GM18951 (cell line): ENCODE results near the gene WSB2.

ENCODE experiments used
- POLR2A ChIP-seq: IDR thresholded peaks from 4 replicates; pipeline ENCODE4 v1.6.1; 2011; ENCODE audit warnings: mild to moderate bottlenecking; ENCODE audit not compliant: insufficient read length, insufficient read depth; ENCODE audit errors: extremely low read depth
- in situ Hi-C: fragments of 300-500 bp; cut with MboI; formaldehyde crosslinking; loops from one replicate; pipeline ENCODE4 v1.12.0; 2022; ENCODE audit warnings: low sequenced_read_pairs, mixed read lengths, inconsistent platforms; ENCODE audit not compliant: unreplicated experiment

Gene WSB2

DNA sequence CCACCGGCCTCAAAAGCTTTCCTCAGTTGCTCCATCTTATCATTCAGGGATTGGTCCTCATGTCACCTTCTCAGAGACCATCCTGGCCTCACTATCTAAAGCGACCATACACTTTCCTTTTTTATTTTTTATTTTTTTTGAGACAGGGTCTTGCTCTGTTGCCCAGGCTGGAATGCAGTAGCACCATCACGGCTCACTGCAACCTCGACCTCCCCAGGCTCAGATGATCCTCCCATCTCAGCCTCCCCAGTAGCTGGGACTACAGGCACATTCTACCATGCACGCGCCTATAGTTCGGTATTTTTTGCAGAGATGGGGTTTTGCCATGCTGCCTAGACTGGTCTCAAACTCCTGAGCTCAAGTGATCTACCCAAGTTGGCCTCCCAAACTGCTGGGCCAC, 2.8 kb downstream of the WSB2 start:
- TF ChIP-seq POLR2A = no peak
- in situ Hi-C loops = no loop called here

DNA sequence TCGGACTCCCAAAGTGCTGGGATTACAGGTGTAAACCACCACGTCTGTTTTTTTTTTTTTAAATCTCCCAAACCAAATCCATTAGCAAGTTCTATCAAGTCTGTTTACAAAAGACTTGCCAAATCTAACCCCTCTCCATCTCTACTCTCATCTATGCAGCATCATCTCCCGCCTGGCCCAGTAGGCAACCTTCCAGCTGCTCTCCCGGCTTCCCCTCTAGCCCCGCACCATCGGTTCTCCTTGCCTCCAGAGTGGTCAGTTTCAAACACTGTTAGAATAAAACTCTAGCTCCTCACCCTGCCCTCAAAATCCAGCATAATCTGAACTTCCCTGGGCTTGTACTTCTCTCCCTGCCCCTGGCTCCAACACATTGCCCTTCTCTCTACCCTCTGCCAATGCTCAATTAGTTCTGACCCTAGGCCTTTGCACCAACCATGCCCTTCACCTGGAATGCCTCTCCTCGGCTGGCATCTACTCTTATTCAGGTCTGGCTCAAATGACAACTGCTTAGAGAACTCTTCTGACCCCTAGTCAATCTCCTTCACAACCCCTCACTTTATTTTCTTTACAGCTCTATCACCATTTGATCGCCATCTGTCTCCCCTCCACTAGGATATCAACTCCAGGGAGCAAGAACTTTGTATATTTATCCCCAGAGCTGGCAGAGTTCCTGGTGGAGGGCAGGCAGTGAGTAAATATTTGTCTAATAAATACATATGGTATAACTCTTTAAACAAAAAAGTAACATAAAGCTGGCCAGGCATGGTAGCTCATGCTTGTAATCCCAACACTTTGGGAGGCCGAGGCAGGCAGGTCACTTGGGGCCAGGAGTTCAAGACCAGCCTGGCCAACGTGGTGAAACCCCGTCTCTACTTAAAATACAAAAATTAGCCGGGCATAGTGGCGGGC, 4.9 kb downstream of the WSB2 start:
- in situ Hi-C loops = no loop called here
- no peak for TF ChIP-seq POLR2A

DNA sequence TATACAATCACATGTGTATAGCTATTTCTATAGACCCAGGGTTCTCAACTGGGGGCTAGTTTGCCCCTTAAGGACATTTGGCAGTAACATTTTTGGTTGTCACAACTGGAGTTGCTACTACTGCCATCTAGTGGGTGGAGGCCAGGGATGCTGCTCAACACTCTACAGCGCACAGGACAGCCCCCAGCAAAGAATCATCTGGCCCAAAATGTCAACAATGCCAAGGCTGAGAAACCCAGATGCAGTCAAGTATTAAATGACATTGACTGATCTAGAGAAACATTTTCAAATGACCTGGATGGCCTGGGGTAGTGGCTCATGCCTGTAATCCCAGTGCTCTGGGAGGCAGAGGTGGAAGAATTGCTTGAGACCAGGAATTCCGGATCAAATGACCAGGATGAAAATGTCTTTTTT, 5.8 kb downstream of the WSB2 start:
- no peak for TF ChIP-seq POLR2A
- in situ Hi-C loops = no loop called here

DNA sequence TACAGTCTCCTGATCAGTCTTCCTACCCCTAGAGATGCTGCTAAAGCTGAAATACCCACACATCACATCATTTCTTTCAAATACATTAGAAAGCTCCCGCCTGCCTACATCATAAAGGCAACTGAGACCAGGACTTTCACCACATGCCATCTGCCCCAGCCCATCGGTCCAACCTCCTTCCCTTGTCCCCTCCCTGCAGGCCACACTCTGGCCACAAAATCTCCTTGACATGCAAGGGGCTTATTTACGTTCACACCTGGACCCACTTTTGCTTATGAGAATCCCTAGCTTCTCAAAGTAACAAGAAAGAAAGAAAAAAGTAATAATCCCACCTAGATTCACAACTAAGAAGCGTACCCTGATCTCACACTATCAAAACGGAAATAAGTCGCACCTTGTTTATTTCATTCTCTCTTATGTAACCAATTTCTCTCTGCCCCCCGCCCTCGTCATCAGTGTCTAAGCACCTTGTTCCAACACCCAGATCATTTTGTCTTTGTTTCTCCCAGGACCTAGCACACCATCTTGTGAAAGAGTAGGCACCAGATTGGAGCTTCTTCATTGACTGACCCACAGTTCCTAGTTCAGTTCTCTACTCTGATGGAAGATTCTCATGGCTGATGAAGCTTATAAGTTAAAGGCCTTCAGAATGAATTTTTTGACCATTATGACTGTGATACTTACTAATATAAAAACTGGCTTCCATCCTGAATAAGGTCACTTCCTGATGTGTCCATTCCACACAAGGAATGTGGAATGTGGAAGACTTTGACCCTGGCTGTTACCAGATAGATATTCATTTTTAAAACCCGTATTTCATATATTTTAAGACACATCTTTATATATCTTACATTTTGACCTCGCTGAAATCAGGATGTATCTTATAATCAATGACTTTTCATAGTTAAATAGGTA, 7.7 kb downstream of the WSB2 start:
- in situ Hi-C loops = no loop called here

DNA sequence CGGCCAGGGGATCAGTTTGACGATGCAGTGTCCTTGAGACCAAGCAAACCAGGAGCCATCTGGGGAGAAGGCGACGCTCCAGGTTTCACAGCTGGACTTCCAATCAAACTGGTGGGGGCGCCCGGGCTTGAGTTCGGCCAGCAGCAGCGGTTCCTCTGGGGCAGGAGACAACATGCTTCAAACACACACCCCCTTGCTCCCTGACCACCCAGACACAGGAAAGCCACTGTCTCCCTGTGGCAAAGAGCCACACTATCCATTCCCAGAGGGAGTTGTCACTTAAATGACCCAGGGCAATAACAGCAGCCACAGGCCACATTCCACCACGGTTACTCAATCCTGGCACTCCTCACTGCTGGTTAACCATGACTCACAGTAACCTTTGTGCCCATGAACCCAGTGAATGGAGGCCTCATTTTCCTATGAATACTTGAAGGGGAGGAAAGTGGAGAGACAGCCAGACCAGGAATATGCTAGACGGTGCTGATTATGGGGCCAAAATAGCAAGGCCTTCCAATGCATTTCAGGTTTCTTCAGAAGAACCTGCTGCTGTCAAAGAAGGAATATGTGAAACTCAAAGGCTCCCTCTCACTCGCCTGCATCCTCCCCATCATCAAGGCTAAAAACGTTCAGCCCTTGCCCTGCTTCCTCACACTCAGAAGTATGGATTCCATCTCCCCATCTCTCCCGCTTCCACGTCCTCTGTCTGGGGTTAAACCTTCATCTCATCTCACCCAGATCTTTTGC, 8.5 kb downstream of the WSB2 start:
- in situ Hi-C loops = no loop called here
- TF ChIP-seq POLR2A = no peak

More for the DNA sequence above, 7.7 kb downstream of the WSB2 start:
- no peak for TF ChIP-seq POLR2A

DNA sequence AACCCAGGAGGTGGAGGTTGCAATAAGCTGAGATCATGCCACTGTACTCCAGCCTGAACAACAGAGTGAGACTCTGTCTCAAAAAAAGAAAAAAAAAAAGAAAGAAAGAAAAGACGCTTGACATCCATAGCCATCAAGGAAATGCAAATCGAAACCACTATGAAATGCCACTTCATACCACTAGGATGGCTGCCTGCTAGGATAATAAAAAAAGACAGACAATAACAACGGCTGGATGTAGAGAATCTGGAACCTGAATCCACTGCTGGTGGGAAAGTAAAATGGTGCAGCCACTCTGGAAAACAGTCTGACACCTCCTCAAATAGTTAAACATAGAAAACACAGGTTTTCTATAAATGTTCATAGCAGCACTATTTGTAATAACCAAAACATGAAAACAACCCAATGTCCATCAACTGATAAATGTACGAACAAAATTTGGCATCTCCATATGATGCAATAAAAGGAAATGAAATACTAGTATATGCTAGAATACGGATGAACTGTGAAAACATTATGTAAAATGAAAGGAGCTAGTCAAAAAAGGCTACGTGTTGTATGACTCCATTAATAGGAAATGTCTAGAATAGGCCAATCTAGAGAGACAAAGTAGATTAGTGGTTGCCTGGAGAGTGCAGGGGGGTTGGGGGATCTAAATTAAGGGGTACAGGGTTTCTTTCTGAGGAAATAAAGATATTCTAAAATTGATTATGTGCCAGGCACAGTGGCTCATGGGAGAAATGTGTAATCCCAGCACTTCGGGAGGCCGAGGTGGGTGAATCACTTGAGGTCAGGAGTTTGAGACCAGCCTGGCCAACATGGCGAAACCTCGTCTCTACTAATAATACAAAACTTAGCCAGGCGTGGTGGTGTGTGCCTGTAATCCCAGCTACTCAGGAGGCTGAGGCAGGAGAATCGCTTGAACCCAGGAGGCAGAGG, 9.7 kb downstream of the WSB2 start:
- in situ Hi-C loops = no loop called here
- no peak for TF ChIP-seq POLR2A

DNA sequence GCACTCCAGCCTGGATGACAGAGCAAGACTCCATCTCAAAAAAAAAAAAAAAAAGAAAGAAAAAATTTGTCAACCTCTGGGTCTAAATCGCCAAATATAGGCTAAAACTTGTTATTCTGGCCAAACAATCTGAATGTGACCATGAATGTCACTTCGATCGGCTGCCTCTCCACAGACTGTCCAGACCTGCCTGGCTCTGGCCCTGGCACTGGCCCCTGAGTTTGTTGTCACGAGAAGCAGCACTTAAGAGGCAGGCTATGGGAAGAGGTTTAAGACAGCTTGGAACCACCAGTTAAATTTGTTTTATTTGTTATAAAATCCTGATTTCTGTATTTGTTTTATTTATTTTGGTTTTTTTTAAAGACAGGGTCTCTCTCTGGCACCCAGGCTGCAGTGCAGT, 14.5 kb downstream of the WSB2 start:
- in situ Hi-C loops = no loop called here

DNA sequence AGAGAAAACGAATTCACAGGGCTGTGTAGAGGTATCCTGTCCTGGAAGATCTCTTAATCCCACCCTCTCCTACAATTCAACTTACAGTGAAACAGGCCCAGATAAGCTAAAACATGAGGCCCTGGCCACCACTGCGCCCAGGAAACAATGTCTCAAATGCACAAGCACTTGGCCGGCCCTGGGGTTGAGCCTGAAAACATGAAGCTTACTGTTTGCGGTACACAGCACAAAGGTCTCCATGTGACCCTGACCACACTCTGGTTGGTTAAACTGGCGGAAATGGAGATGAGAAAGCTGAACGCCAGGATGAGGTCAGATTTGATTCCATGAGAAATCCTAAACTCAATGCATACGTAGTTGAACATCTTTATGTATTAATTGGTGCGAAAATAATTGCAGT, 16.4 kb downstream of the WSB2 start:
- in situ Hi-C loops = no loop called here
- no peak for TF ChIP-seq POLR2A

More for the DNA sequence above, 14.5 kb downstream of the WSB2 start:
- no peak for TF ChIP-seq POLR2A

DNA sequence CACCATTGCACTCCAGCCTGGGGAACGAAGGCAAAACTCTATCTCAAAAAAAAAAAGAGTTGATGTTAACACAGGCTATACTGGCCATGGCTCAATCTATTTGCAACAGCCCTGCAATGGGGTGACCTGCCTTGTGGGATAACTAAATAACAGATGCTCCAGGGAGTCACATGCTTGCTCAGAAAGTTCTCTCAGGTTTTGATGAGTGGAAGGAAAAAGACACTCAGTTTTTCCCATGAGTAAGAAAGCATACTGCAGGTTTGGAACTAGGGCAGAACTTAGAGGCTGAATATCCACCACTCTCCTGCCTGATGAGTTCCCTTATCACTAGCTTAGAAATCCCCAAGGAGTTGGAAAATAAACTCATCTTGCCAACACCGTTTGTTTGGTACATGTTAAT, 16.9 kb downstream of the WSB2 start:
- no peak for TF ChIP-seq POLR2A
- in situ Hi-C loops = no loop called here

DNA sequence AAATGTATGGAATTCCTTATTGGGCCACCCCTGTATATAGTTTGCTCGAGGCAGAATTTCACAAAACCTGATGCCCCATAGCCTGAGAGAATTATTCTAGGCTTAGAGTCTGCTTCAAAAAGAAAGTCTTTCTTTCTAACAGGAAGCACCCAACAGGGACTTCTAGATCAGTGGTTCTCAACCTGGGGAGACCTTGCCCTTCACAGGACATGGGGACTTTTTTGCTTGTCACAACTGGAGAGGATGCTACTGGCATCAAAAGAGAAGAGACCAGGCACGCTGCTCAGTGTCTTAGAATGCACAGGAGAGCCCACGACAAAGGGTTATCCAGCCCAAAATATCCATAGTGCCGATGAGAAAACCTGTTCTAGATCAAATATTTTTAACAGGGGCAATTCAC, 18.9 kb downstream of the WSB2 start:
- in situ Hi-C loops = no loop called here
- TF ChIP-seq POLR2A = no peak

DNA sequence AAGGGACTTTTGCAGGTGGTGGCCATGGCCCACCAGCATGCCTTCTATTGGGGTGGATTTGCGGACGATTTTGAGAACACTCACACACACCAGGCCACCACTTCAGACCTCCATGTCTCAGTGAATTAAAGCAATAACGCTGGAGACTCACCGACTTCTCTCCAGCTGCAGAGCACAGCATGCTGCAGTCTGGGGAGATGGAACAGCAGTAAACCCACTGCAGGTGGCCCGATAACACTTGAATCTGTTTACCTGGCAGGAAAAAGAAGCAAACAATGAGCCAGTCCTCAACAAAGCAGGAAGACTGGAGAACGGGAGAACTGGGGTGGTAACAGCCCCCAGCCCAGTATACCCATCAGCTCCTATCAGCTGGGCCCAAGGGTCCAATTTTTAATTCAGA, 22.8 kb downstream of the WSB2 start:
- no peak for TF ChIP-seq POLR2A
- in situ Hi-C loops = no loop called here
